ENCODE measurements around the gene LCA5L.
A peak's percentile ranks its signal among the peaks of the same experiment; 100 is the strongest.

LCA5L gene

GRCh38 chr21:39454949-39455668 is 9.5 kb upstream of the LCA5L start:
- Mint-ChIP-seq H3K36me3 (ENCODE audit: low read depth) (no peaks in the 10 kb centered on the region), H3K9me3 (no peaks in the 10 kb centered on the region), H3K27ac (no peak overlapping the region), H3K27me3 (ENCODE audit: low read depth, poor library complexity) (peaks cover 5% of the 10 kb centered on the region), H3K4me3 (no peak overlapping the region), H3K4me1 (peaks cover 43% of the 10 kb centered on the region)
- no peak for DNase-seq
- TF ChIP-seq, protein P1, sequence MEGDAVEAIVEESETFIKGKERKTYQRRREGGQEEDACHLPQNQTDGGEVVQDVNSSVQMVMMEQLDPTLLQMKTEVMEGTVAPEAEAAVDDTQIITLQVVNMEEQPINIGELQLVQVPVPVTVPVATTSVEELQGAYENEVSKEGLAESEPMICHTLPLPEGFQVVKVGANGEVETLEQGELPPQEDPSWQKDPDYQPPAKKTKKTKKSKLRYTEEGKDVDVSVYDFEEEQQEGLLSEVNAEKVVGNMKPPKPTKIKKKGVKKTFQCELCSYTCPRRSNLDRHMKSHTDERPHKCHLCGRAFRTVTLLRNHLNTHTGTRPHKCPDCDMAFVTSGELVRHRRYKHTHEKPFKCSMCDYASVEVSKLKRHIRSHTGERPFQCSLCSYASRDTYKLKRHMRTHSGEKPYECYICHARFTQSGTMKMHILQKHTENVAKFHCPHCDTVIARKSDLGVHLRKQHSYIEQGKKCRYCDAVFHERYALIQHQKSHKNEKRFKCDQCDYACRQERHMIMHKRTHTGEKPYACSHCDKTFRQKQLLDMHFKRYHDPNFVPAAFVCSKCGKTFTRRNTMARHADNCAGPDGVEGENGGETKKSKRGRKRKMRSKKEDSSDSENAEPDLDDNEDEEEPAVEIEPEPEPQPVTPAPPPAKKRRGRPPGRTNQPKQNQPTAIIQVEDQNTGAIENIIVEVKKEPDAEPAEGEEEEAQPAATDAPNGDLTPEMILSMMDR (IDR thresholded peaks at IDR 0.05): no peak

GRCh38 chr21:39453571-39454179 is 8.1 kb upstream of the LCA5L start:
- TF ChIP-seq, protein P1 (IDR thresholded peaks at IDR 0.05): no peak
- no peak overlapping the region for H3K27ac Mint-ChIP-seq
- DNase-seq: no peak
- peaks cover 55% of the 10 kb centered on the region for H3K4me1 Mint-ChIP-seq
- H3K27me3 Mint-ChIP-seq (ENCODE audit: low read depth, poor library complexity): peaks cover 5% of the 10 kb centered on the region
- H3K4me3 Mint-ChIP-seq: no peak overlapping the region
- no peaks in the 10 kb centered on the region for H3K9me3 Mint-ChIP-seq
- no peaks in the 10 kb centered on the region for H3K36me3 Mint-ChIP-seq (ENCODE audit: low read depth)

- peaks cover 55% of the 10 kb centered on the region for H3K4me1 Mint-ChIP-seq
- H3K27ac Mint-ChIP-seq: peak overlapping the region; percentile 51
- H3K36me3 Mint-ChIP-seq (ENCODE audit: low read depth): peaks cover 2% of the 10 kb centered on the region
- H3K4me3 Mint-ChIP-seq: peak overlapping the region; percentile 74
- peaks cover 8% of the 10 kb centered on the region for H3K27me3 Mint-ChIP-seq (ENCODE audit: low read depth, poor library complexity)
- TF ChIP-seq, protein P1 (IDR thresholded peaks at IDR 0.05): no peak
- DNase-seq: no peak
- H3K9me3 Mint-ChIP-seq: peaks cover 3% of the 10 kb centered on the region
These were observed 7.4 kb upstream of the LCA5L start for GRCh38 chr21:39452970-39453342.

- H3K27ac Mint-ChIP-seq: peak overlapping the region; percentile 73
- no peak for DNase-seq
- H3K36me3 Mint-ChIP-seq (ENCODE audit: low read depth): peaks cover 5% of the 10 kb centered on the region
- peak overlapping the region; percentile 74 for H3K4me3 Mint-ChIP-seq
- peaks cover 55% of the 10 kb centered on the region for H3K4me1 Mint-ChIP-seq
- H3K9me3 Mint-ChIP-seq: peaks cover 8% of the 10 kb centered on the region
- peaks cover 8% of the 10 kb centered on the region for H3K27me3 Mint-ChIP-seq (ENCODE audit: low read depth, poor library complexity)
- TF ChIP-seq, protein P1 (IDR thresholded peaks at IDR 0.05): no peak
These were observed 6.8 kb upstream of the LCA5L start for GRCh38 chr21:39452207-39452969.

GRCh38 chr21:39451332-39452206 is 6.0 kb upstream of the LCA5L start, which contains the start of gene SH3BGR:
Gene SH3BGR (plus strand): TSS chr21:39451970. CDS start chr21:39452097, 127 bp downstream.
- peak within 1 kb of the TSS; percentile 74 for H3K4me3 Mint-ChIP-seq
- H3K36me3 Mint-ChIP-seq (ENCODE audit: low read depth): peaks cover 5% of the 10 kb centered on the region
- H3K27ac Mint-ChIP-seq: peak within 1 kb of the TSS; percentile 94
- peak; percentile 36 for DNase-seq
- H3K9me3 Mint-ChIP-seq: peaks cover 13% of the 10 kb centered on the region
- TF ChIP-seq, protein P1 (IDR thresholded peaks at IDR 0.05): no peak
- H3K27me3 Mint-ChIP-seq (ENCODE audit: low read depth, poor library complexity): peaks cover 8% of the 10 kb centered on the region
- peaks cover 60% of the 10 kb centered on the region for H3K4me1 Mint-ChIP-seq

All from nephron progenitor cell (in vitro differentiated cells).